ENCODE data around the gene PTCD2. TPM values are rescaled to one million over a fixed set of nuclear protein-coding genes. Genes with fewer than 3 reads are reported as not detected.
"Not testable (repeated sequence)": the region's sequence is repeated elsewhere in the genome, so short reads cannot be mapped to it uniquely, and the experiment has no call there.

The PTCD2 gene
- total RNA-seq, 1 donor from 2014 or later = 3.4 TPM

GRCh38 chr5:72307573-72307967 is 12.6 kb upstream of the PTCD2 start:
- H3K36me3 ChIP-seq (ENCODE audit: control insufficient read depth, insufficient read depth, low read length) = no peaks in the 10 kb centered on the region
- FAIRE-seq (no peak), DNase-seq (ENCODE audit: low read depth) (no peak)
- no peaks in the 10 kb centered on the region for H3K27me3 ChIP-seq (ENCODE audit: control insufficient read depth, insufficient read depth, low read length)
- no peak for TF ChIP-seq CTCF (IDR thresholded peaks at IDR 0.05; ENCODE audit: insufficient read depth, low read length, severe bottlenecking)
- H3K4me3 ChIP-seq (ENCODE audit: low read depth, low read length) = peak overlapping the region; percentile 82

- peak; percentile 94 for DNase-seq (ENCODE audit: low read depth)
- H3K36me3 ChIP-seq (ENCODE audit: control insufficient read depth, insufficient read depth, low read length) = no peaks in the 10 kb centered on the region
- FAIRE-seq = no peak
- H3K27me3 ChIP-seq (ENCODE audit: control insufficient read depth, insufficient read depth, low read length) = no peaks in the 10 kb centered on the region
- peak; percentile 89 for TF ChIP-seq CTCF (IDR thresholded peaks at IDR 0.05; ENCODE audit: insufficient read depth, low read length, severe bottlenecking)
- peak overlapping the region; percentile 82 for H3K4me3 ChIP-seq (ENCODE audit: low read depth, low read length)
These were observed 12.0 kb upstream of the PTCD2 start for GRCh38 chr5:72307968-72308852.

GRCh38 chr5:72308853-72309191 is 11.4 kb upstream of the PTCD2 start:
- Histone ChIP-seq H3K27me3 (ENCODE audit: control insufficient read depth, insufficient read depth, low read length) (no peaks in the 10 kb centered on the region), H3K4me3 (ENCODE audit: low read depth, low read length) (no peak overlapping the region), H3K36me3 (ENCODE audit: control insufficient read depth, insufficient read depth, low read length) (no peaks in the 10 kb centered on the region)
- FAIRE-seq (no peak), DNase-seq (ENCODE audit: low read depth) (no peak)
- TF ChIP-seq CTCF (IDR thresholded peaks at IDR 0.05; ENCODE audit: insufficient read depth, low read length, severe bottlenecking) = no peak

GRCh38 chr5:72313141-72313540 is 7.0 kb upstream of the PTCD2 start:
- DNase-seq (ENCODE audit: low read depth) = no peak
- no peak for FAIRE-seq
- no peaks in the 10 kb centered on the region for H3K27me3 ChIP-seq (ENCODE audit: control insufficient read depth, insufficient read depth, low read length)
- TF ChIP-seq CTCF (IDR thresholded peaks at IDR 0.05; ENCODE audit: insufficient read depth, low read length, severe bottlenecking) = no peak
- H3K4me3 ChIP-seq (ENCODE audit: low read depth, low read length) = no peak overlapping the region
- no peaks in the 10 kb centered on the region for H3K36me3 ChIP-seq (ENCODE audit: control insufficient read depth, insufficient read depth, low read length)

GRCh38 chr5:72314571-72315172 is 5.5 kb upstream of the PTCD2 start:
- Histone ChIP-seq H3K36me3 (ENCODE audit: control insufficient read depth, insufficient read depth, low read length) (no peaks in the 10 kb centered on the region), H3K4me3 (ENCODE audit: low read depth, low read length) (no peak overlapping the region), H3K27me3 (ENCODE audit: control insufficient read depth, insufficient read depth, low read length) (no peaks in the 10 kb centered on the region)
- DNase-seq (ENCODE audit: low read depth) (peak; percentile 57), FAIRE-seq (no peak)
- TF ChIP-seq CTCF (IDR thresholded peaks at IDR 0.05; ENCODE audit: insufficient read depth, low read length, severe bottlenecking) = peak; percentile 17

- peak overlapping the region; percentile 73 for H3K4me3 ChIP-seq (ENCODE audit: low read depth, low read length)
- not testable (repeated sequence) for H3K27me3 ChIP-seq (ENCODE audit: control insufficient read depth, insufficient read depth, low read length); FAIRE-seq; DNase-seq (ENCODE audit: low read depth); H3K36me3 ChIP-seq (ENCODE audit: control insufficient read depth, insufficient read depth, low read length)
These were observed 668 bp upstream of the PTCD2 start for GRCh38 chr5:72319435-72319975.
